Measurements from ENCODE around the gene MIA3. TPM values are rescaled to one million over a fixed set of nuclear protein-coding genes. Genes with fewer than 3 reads are reported as not detected.

Gene MIA3
- total and polyA plus RNA-seq, 2 donors, result 33.1 to 35.8 TPM

DNA sequence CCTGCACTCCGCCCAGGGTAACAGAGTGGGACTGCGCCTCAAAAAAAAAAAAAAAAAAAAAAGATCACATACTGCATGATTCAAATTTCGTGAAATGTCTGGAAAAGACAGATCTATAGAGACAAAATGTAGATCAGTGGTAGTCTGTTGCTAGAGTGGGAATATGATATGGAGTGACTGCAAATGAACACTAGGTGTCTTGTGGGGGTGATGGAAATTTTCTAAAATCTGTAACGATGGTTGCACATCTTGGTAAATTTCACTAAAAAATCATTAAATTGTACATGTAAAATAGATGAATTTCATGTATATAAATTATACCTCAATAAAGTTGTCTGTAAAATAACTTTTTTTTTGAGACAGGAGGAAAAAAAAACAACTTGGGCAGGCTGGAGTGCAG, 88.9 kb downstream of the MIA3 start:
- Histone ChIP-seq H3K4me3 (ENCODE audit: low read length in 2 of 2) (no peak overlapping the region), H3K27me3 (ENCODE audit: control insufficient read depth in 2 of 2, insufficient read depth in 1 of 2, low read length in 1 of 2) (no peaks in the 10 kb centered on the region), H3K36me3 (ENCODE audit: control insufficient read depth in 2 of 2, insufficient read depth in 2 of 2, low read length in 1 of 2) (peaks cover 0 to 9% of the 10 kb centered on the region in 2 donors), H3K4me1 (ENCODE audit: control insufficient read depth in 2 of 2, insufficient read depth in 2 of 2, low read length in 2 of 2) (peaks cover 4 to 8% of the 10 kb centered on the region in 2 donors), H3K27ac (ENCODE audit: low read depth in 1 of 2, low read length in 1 of 2) (no peak overlapping the region), H3K9me3 (ENCODE audit: control insufficient read depth in 2 of 2, insufficient read depth in 1 of 2, low read length in 1 of 2) (peaks cover 0 to 9% of the 10 kb centered on the region in 2 donors)
- DNase-seq (ENCODE audit: low read depth in 6 of 9, low spot score in 9 of 9), result no peak
- WGBS, result 98% methylated on average over 4 of the region's 4 CpGs

DNA sequence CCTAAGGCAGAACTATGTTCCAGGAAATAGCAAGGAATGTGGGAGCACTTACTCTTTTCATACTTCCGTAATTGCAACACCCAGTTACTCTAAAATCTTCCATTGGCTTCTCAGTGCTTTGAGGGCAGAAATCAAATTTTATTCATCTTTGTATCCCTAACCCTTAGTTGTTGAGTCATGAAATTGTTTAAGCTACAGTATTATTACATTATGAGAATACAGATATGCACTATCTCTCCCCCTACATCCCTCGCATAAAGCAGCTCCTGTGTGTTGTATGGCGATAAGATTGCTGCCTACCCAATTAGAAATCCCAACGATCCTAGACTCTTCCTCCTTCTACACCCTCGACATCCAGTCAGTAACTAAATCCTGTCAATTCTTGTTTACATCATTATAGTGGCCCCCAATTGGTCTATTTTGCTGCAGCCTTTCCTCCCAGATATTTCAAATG, 91.8 kb downstream of the MIA3 start:
- H3K4me3 ChIP-seq (ENCODE audit: low read length in 2 of 2), result no peak overlapping the region
- WGBS, result over 99% methylated on average over 5 of the region's 5 CpGs
- H3K9me3 ChIP-seq (ENCODE audit: control insufficient read depth in 2 of 2, insufficient read depth in 1 of 2, low read length in 1 of 2), result peaks cover 0 to 9% of the 10 kb centered on the region in 2 donors
- H3K27me3 ChIP-seq (ENCODE audit: control insufficient read depth in 2 of 2, insufficient read depth in 1 of 2, low read length in 1 of 2), result no peaks in the 10 kb centered on the region
- no peak for DNase-seq (ENCODE audit: low read depth in 6 of 9, low spot score in 9 of 9)
- no peak overlapping the region for H3K27ac ChIP-seq (ENCODE audit: low read depth in 1 of 2, low read length in 1 of 2)
- H3K36me3 ChIP-seq (ENCODE audit: control insufficient read depth in 2 of 2, insufficient read depth in 2 of 2, low read length in 1 of 2), result no peaks in the 10 kb centered on the region
- peaks cover 5 to 12% of the 10 kb centered on the region in 2 donors for H3K4me1 ChIP-seq (ENCODE audit: control insufficient read depth in 2 of 2, insufficient read depth in 2 of 2, low read length in 2 of 2)

DNA sequence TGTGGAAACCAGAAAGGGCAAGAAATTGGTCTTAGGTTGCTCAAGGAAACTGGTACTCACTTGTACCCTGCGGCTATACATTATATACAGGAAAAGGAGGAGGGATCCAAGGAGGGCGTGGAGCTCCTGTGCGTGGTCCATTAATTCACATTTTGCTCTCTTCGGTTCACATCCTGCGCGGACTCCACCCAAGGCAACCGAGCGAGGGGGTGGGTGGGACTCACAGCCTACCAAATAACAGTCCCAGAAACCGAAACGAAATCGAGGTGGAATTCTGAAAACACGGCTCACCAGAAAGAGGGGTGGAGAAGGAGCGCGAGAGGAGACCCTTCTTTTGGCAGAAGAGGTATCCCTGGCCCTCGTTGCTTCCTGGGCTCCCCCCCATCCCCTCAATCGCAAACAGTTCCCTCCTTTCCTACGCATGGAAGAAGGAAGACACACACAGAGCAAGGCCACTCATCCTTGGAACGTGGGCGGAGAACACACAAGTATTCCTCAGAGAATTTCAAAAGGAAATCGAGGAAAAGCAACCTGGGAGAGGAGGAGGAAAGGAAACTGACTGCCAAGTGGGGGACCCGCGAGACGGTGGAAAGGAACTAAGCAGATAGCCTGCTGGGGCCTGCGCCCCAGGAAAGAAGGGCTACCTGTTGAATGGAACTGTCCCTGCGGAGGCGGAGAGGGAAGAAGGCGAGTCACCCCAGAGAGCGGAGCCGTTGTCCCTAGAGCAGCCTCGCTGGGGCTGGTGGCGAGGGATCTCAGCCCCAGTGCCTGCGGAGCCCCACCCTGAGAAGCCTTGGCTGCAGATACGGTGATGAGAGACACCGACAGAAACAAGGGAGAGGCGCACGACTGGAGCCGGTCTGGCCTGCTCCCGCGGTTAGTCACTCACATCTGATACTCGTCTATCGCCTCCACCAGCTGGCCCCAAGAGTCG, 93.7 kb downstream of the MIA3 start:
- H3K4me3 ChIP-seq (ENCODE audit: low read length in 2 of 2), result peak overlapping the region; percentile 58 to 84
- H3K27ac ChIP-seq (ENCODE audit: low read depth in 1 of 2, low read length in 1 of 2), result peak overlapping the region; percentile 79 to 88
- no peaks in the 10 kb centered on the region for H3K27me3 ChIP-seq (ENCODE audit: control insufficient read depth in 2 of 2, insufficient read depth in 1 of 2, low read length in 1 of 2)
- H3K4me1 ChIP-seq (ENCODE audit: control insufficient read depth in 2 of 2, insufficient read depth in 2 of 2, low read length in 2 of 2), result peaks cover 5 to 12% of the 10 kb centered on the region in 2 donors
- H3K36me3 ChIP-seq (ENCODE audit: control insufficient read depth in 2 of 2, insufficient read depth in 2 of 2, low read length in 1 of 2), result peaks cover 0 to 8% of the 10 kb centered on the region in 2 donors
- peaks cover 0 to 5% of the 10 kb centered on the region in 2 donors for H3K9me3 ChIP-seq (ENCODE audit: control insufficient read depth in 2 of 2, insufficient read depth in 1 of 2, low read length in 1 of 2)
- WGBS, result under 1% methylated on average over 42 of the region's 42 CpGs
- DNase-seq (ENCODE audit: low read depth in 6 of 9, low spot score in 9 of 9), result peak; percentile 25 to 68 (median 32)

DNA sequence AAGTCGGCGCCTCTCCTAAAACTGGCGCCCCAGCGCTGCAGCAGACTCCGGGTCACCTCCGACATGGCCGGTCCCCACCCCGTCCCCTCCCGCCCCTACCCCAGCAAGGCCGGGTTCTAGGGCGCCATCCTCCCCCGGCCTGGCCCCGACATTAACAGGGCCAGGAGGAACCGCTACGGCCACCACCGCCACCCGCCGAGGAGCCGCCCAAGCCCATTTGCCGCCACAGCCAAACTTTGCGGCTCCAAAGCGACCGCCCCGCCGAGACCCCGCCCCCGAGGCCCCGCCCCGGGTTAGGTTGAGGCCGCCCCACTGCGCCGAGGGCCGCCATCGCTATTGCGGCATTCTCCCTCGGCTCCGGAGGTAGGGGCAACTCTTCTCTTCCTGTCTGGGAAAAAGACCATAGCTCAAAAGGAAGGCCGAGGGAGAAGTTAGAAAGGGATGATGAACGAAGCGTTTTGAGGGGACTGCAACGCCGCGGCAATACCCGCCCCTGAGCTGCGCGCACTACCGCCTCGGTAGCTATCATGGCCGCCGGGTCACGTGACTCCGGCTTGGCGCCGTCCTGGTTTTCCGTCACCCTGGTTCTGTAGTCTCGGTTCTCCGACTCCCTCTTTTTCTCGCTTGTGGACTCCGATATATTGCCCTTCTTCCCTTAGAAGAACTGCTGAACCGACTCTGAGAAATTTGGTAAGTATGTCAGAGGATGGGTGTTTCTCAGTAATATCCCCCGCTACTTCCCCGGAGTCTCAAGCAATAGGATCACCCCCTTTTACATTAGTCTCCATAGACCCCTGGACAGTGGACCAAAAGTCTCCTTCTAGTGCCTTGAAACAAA, 94.6 kb downstream of the MIA3 start, which contains the start of the genes AIDA and BROX:
TSS of gene AIDA (minus strand) at position 239 of the 838 bp plus-strand sequence. CDS start at position 65, 174 bp downstream.
TSS of gene BROX (plus strand) at position 312 of the 838 bp plus-strand sequence. CDS start 3,136 bp downstream, outside the sequence.
- WGBS, result 3% methylated on average over 53 of the region's 62 CpGs

DNA sequence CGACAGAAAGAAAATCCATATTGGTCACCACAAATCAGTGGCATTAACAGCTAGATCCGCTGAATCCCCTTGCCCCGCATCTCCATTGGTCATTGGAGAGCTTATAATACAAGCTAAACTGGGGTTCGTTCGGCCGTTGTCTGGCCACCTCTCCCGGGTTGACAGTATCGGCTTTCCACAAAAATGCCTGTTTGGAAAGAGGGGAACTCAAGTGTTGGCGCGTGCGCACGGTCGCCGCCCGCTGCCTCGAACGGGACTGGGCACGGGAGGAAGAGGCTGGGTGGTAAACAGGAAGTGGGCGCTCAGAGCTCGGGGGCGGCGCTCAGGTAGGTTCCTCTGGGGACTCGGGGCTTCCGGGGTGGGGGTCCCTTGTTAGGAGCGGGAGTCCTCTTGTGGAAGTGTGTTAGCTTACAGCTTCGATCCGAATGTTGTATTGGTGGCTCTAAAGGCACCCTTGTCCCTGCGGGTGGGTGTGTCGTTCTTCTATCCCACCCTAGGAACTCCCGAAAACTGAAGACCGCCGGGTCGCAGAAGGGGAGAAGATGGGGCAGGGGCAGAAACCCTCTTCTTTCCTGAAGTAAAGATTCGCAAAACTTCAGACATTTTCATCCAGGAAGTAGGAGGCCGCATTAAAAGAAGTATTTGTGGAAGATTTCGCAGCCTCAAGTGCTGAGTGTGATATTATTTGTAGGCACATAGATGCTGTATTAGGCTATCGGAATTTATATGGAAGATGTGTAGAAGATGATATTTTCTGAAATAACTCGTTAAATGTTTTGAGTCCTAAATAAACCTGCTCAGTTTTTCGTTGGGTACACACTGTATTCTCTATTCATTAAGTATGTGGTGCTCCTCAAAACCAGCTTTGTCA, 95.4 kb downstream of the MIA3 start:
- Histone ChIP-seq H3K36me3 (ENCODE audit: control insufficient read depth in 2 of 2, insufficient read depth in 2 of 2, low read length in 1 of 2) (peaks cover 0 to 21% of the 10 kb centered on the region in 2 donors), H3K4me1 (ENCODE audit: control insufficient read depth in 2 of 2, insufficient read depth in 2 of 2, low read length in 2 of 2) (peaks cover 5 to 12% of the 10 kb centered on the region in 2 donors), H3K9me3 (ENCODE audit: control insufficient read depth in 2 of 2, insufficient read depth in 1 of 2, low read length in 1 of 2) (peaks cover 0 to 5% of the 10 kb centered on the region in 2 donors), H3K27me3 (ENCODE audit: control insufficient read depth in 2 of 2, insufficient read depth in 1 of 2, low read length in 1 of 2) (no peaks in the 10 kb centered on the region), H3K4me3 (ENCODE audit: low read length in 2 of 2) (peak overlapping the region; percentile 58 to 84), H3K27ac (ENCODE audit: low read depth in 1 of 2, low read length in 1 of 2) (peak overlapping the region; percentile 98)
- peak; percentile 80 to 97 (median 93) for DNase-seq (ENCODE audit: low read depth in 6 of 9, low spot score in 9 of 9)
- WGBS, result under 1% methylated on average over 39 of the region's 39 CpGs

More for the DNA sequence above, 94.6 kb downstream of the MIA3 start, which contains the start of the genes AIDA and BROX:
- peak within 1 kb of the TSS; percentile 58 to 84 for H3K4me3 ChIP-seq (ENCODE audit: low read length in 2 of 2)
- H3K9me3 ChIP-seq (ENCODE audit: control insufficient read depth in 2 of 2, insufficient read depth in 1 of 2, low read length in 1 of 2), result peaks cover 0 to 5% of the 10 kb centered on the region in 2 donors
- H3K36me3 ChIP-seq (ENCODE audit: control insufficient read depth in 2 of 2, insufficient read depth in 2 of 2, low read length in 1 of 2), result peaks cover 0 to 17% of the 10 kb centered on the region in 2 donors
- H3K27me3 ChIP-seq (ENCODE audit: control insufficient read depth in 2 of 2, insufficient read depth in 1 of 2, low read length in 1 of 2), result no peaks in the 10 kb centered on the region
- DNase-seq (ENCODE audit: low read depth in 6 of 9, low spot score in 9 of 9), result peak; percentile 83 to 95 (median 86)
- H3K27ac ChIP-seq (ENCODE audit: low read depth in 1 of 2, low read length in 1 of 2), result peak within 1 kb of the TSS; percentile 98
- peaks cover 5 to 12% of the 10 kb centered on the region in 2 donors for H3K4me1 ChIP-seq (ENCODE audit: control insufficient read depth in 2 of 2, insufficient read depth in 2 of 2, low read length in 2 of 2)

DNA sequence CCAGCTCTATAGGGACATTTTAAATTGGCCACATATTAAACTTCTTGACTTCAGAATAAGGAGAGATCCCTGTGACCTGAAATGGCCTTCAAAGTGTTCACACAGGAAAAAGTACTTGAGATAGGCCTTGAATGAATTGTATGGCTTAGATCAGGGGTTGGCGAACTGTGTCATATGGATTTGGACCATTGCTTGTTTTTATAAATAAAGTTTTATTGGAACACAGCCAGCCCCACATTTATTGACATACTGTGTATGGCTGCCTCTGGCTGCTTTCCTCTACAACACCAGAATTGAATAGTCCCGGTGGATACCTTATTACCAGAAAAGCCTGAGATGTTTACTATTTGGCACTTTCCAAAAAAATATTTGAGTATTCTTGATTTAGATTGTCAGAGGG, 98.5 kb downstream of the MIA3 start:
- H3K9me3 ChIP-seq (ENCODE audit: control insufficient read depth in 2 of 2, insufficient read depth in 1 of 2, low read length in 1 of 2), result peaks cover 0 to 4% of the 10 kb centered on the region in 2 donors
- no peak for DNase-seq (ENCODE audit: low read depth in 6 of 9, low spot score in 9 of 9)
- WGBS, result 97% methylated on average over 2 of the region's 2 CpGs
- no peaks in the 10 kb centered on the region for H3K27me3 ChIP-seq (ENCODE audit: control insufficient read depth in 2 of 2, insufficient read depth in 1 of 2, low read length in 1 of 2)
- peaks cover 2 to 5% of the 10 kb centered on the region in 2 donors for H3K4me1 ChIP-seq (ENCODE audit: control insufficient read depth in 2 of 2, insufficient read depth in 2 of 2, low read length in 2 of 2)
- no peak overlapping the region for H3K27ac ChIP-seq (ENCODE audit: low read depth in 1 of 2, low read length in 1 of 2)
- H3K36me3 ChIP-seq (ENCODE audit: control insufficient read depth in 2 of 2, insufficient read depth in 2 of 2, low read length in 1 of 2), result peaks cover 3 to 29% of the 10 kb centered on the region in 2 donors
- H3K4me3 ChIP-seq (ENCODE audit: low read length in 2 of 2), result no peak overlapping the region

Measured in thymus (tissue), 11 donors.